ENCODE results near the gene BRD8. TPM values are rescaled to one million over a fixed set of nuclear protein-coding genes. Genes with fewer than 3 reads are reported as not detected.

The BRD8 gene
- 62.3 TPM for total RNA-seq (ENCODE audit: unreplicated experiment)
- long read RNA-seq, transcript BRD8-201 (22 exons, 3,198 nt) = major isoform, 6 of 21 reads
- long read RNA-seq, transcript BRD8-203 (21 exons, 2,982 nt) = major isoform, 6 of 21 reads
- long read RNA-seq, partial matches to known transcripts = 4 of 21 reads
- long read RNA-seq, other reads (novel, unspliced or antisense) = 4 of 21 reads

DNA sequence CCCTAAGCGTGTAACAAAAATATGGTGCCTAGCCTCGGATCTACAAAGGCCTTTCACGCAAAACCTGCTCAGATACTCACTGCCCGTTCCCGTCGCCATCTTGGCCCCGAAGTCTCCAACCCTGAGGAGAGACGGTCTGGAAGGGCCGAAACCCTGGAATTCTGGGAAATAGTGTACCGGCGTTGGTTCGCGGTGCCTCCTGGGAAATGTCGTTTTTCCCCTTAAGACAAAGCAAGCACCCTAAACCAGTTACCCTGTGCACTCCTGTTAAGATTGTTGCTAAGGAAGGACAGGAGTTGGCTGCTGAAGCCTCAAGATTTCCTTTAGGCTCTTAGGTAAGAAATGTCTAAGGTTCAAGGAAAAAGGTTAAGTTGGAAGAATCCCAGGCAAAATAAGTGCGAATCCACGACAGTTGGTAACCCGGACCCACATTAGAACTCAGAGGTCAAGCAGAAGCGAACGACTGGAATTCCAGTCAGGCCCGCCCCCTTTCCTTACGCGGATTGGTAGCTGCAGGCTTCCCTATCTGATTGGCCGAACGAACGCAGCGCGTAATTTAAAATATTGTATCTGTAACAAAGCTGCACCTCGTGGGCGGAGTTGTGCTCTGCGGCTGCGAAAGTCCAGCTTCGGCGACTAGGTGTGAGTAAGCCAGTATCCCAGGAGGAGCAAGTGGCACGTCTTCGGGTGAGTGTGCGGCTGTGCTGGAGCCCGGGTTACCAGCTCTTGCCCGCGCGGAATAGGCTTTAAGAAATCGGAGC lies at the start of gene BRD8, which contains the start of gene KIF20A:
Gene BRD8, minus strand, starts transcription at position 115 of the 761 bp plus-strand sequence. Its CDS starts 16 bp downstream, at position 99.
Gene KIF20A, plus strand, starts transcription at position 597 of the 761 bp plus-strand sequence. CDS start 569 bp downstream, outside the sequence.
- TF ChIP-seq, protein P1, sequence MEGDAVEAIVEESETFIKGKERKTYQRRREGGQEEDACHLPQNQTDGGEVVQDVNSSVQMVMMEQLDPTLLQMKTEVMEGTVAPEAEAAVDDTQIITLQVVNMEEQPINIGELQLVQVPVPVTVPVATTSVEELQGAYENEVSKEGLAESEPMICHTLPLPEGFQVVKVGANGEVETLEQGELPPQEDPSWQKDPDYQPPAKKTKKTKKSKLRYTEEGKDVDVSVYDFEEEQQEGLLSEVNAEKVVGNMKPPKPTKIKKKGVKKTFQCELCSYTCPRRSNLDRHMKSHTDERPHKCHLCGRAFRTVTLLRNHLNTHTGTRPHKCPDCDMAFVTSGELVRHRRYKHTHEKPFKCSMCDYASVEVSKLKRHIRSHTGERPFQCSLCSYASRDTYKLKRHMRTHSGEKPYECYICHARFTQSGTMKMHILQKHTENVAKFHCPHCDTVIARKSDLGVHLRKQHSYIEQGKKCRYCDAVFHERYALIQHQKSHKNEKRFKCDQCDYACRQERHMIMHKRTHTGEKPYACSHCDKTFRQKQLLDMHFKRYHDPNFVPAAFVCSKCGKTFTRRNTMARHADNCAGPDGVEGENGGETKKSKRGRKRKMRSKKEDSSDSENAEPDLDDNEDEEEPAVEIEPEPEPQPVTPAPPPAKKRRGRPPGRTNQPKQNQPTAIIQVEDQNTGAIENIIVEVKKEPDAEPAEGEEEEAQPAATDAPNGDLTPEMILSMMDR (IDR thresholded peaks at IDR 0.05; ENCODE audit: partially characterized antibody, unreplicated experiment) = no peak
- no peak within 1 kb of the TSS for H3K27ac Mint-ChIP-seq (ENCODE audit: unreplicated experiment)
- no peaks in the 10 kb centered on the region for H3K9me3 Mint-ChIP-seq (ENCODE audit: unreplicated experiment)
- H3K27me3 Mint-ChIP-seq (ENCODE audit: unreplicated experiment) = peaks cover 3% of the 10 kb centered on the region
- H3K36me3 Mint-ChIP-seq (ENCODE audit: unreplicated experiment) = no peaks in the 10 kb centered on the region
- DNase-seq = peak; percentile 91
- no peak within 1 kb of the TSS for H3K4me3 Mint-ChIP-seq (ENCODE audit: unreplicated experiment)
- H3K4me1 Mint-ChIP-seq (ENCODE audit: low read depth, unreplicated experiment) = peaks cover 7% of the 10 kb centered on the region

DNA sequence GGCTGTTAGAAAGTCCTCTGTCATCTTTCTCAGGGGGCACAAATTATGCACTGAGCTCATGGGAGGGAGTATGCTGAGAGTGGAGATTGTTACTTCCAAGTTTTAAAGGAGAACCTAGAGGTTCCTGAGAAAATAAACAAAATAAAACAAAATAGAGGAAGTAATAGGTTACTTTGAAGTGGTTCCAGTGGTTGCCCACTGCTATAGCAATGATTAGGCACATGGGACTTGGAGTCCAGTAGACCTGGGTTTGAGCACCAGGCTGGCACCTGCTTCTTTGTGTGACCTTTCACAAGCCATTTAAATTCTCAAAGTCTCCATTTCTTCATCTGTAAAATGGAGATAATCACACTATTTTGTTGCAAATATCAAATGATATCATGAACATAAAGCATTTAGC lies 48.5 kb upstream of the BRD8 start:
- DNase-seq = no peak
- Mint-ChIP-seq H3K4me3 (ENCODE audit: unreplicated experiment) (no peak overlapping the region), H3K27ac (ENCODE audit: unreplicated experiment) (no peak overlapping the region), H3K4me1 (ENCODE audit: low read depth, unreplicated experiment) (peaks cover 10% of the 10 kb centered on the region), H3K27me3 (ENCODE audit: unreplicated experiment) (peaks cover 1% of the 10 kb centered on the region), H3K9me3 (ENCODE audit: unreplicated experiment) (no peaks in the 10 kb centered on the region), H3K36me3 (ENCODE audit: unreplicated experiment) (no peaks in the 10 kb centered on the region)
- TF ChIP-seq, protein P1 (IDR thresholded peaks at IDR 0.05; ENCODE audit: partially characterized antibody, unreplicated experiment) = no peak

- DNase-seq = no peak
- TF ChIP-seq, protein P1 (IDR thresholded peaks at IDR 0.05; ENCODE audit: partially characterized antibody, unreplicated experiment) = no peak
- Mint-ChIP-seq H3K4me3 (ENCODE audit: unreplicated experiment) (no peak overlapping the region), H3K27ac (ENCODE audit: unreplicated experiment) (no peak overlapping the region), H3K4me1 (ENCODE audit: low read depth, unreplicated experiment) (peaks cover 1% of the 10 kb centered on the region), H3K9me3 (ENCODE audit: unreplicated experiment) (no peaks in the 10 kb centered on the region), H3K27me3 (ENCODE audit: unreplicated experiment) (no peaks in the 10 kb centered on the region), H3K36me3 (ENCODE audit: unreplicated experiment) (no peaks in the 10 kb centered on the region)
These were observed 46.3 kb upstream of the BRD8 start for GRCh38 chr5:138224712-138225111.

DNA sequence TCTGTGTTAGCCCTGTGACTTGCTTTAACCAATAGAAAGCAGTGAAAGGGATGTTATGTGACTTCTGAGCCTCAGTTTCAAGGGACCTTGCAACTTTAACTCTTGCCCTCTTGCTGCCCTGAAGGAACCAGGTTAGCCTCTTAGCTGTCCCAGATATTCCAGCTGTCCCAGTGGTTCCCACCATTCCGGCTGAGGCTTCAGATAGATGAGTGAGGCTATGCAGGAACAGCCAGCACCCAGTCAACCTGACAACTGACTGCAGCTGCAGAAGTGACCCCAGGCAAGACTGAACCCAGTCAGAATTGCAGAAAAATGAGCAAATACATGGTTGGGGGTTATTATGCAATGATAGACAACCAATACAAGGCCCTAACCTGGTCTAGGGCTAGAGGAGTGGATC lies 45.1 kb upstream of the BRD8 start:
- Mint-ChIP-seq H3K36me3 (ENCODE audit: unreplicated experiment) (no peaks in the 10 kb centered on the region), H3K4me3 (ENCODE audit: unreplicated experiment) (no peak overlapping the region), H3K27me3 (ENCODE audit: unreplicated experiment) (no peaks in the 10 kb centered on the region), H3K4me1 (ENCODE audit: low read depth, unreplicated experiment) (peaks cover 1% of the 10 kb centered on the region), H3K27ac (ENCODE audit: unreplicated experiment) (no peak overlapping the region), H3K9me3 (ENCODE audit: unreplicated experiment) (no peaks in the 10 kb centered on the region)
- TF ChIP-seq, protein P1 (IDR thresholded peaks at IDR 0.05; ENCODE audit: partially characterized antibody, unreplicated experiment) = no peak
- no peak for DNase-seq

DNA sequence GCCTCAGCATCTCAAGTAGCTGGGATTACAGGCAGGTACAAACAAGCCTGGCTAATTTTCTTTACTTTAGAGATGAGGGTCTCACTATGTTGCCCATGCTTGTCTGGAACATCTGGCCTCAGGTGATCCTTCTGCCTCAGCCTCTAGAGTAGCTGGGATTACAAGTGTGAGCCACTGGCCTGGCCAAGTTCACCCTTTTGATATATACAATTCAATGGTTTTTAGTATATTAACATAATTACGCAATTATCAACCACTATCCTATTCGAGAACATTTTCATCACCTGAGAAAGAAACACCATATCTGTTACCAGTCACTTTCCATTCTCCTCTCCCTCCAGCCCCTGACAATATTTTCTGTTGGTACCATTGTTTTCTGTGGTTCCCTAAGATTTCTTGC lies 38.4 kb upstream of the BRD8 start:
- H3K4me1 Mint-ChIP-seq (ENCODE audit: low read depth, unreplicated experiment) = no peaks in the 10 kb centered on the region
- no peak overlapping the region for H3K4me3 Mint-ChIP-seq (ENCODE audit: unreplicated experiment)
- H3K9me3 Mint-ChIP-seq (ENCODE audit: unreplicated experiment) = no peaks in the 10 kb centered on the region
- TF ChIP-seq, protein P1 (IDR thresholded peaks at IDR 0.05; ENCODE audit: partially characterized antibody, unreplicated experiment) = no peak
- no peak for DNase-seq
- peaks cover 4% of the 10 kb centered on the region for H3K27me3 Mint-ChIP-seq (ENCODE audit: unreplicated experiment)
- H3K36me3 Mint-ChIP-seq (ENCODE audit: unreplicated experiment) = no peaks in the 10 kb centered on the region
- no peak overlapping the region for H3K27ac Mint-ChIP-seq (ENCODE audit: unreplicated experiment)

Measured in glutamatergic neuron (in vitro differentiated cells).